Measurements from ENCODE around the gene PCGF3.
"Not testable (repeated sequence)": the region's sequence is repeated elsewhere in the genome, so short reads cannot be mapped to it uniquely, and the experiment has no call there.

Gene PCGF3

GRCh38 chr4:752196-752861 lies 46.7 kb downstream of the PCGF3 start:
- Histone ChIP-seq H3K9me3 (peaks cover 8 to 79% (median 61%) of the 10 kb centered on the region in 3 donors), H3K27me3 (no peaks in the 10 kb centered on the region), H3K36me3 (peaks cover 92 to 97% (median 94%) of the 10 kb centered on the region in 3 donors), H3K4me3 (no peak overlapping the region), H3K4me1 (no peaks in the 10 kb centered on the region), H3K27ac (no peak overlapping the region)
- DNase-seq: no peak
- intact Hi-C loops (cut with DNase I; ENCODE audit: low total_unique reads): no loop called here
- no peak for TF ChIP-seq CTCF (IDR thresholded peaks at IDR 0.05)

- H3K4me1 ChIP-seq; H3K27me3 ChIP-seq; H3K4me3 ChIP-seq; intact Hi-C loops (cut with DNase I; ENCODE audit: low total_unique reads); DNase-seq; H3K27ac ChIP-seq: not testable (repeated sequence)
- Histone ChIP-seq H3K36me3 (peaks cover 94 to 98% (median 95%) of the 10 kb centered on the region in 3 donors), H3K9me3 (peaks cover 8 to 87% (median 64%) of the 10 kb centered on the region in 3 donors)
Observed at GRCh38 chr4:753186-753585, 47.6 kb downstream of the PCGF3 start.

- H3K36me3 ChIP-seq: peaks cover 86 to 88% (median 86%) of the 10 kb centered on the region in 3 donors
- H3K9me3 ChIP-seq: peaks cover 8 to 84% (median 60%) of the 10 kb centered on the region in 3 donors
- intact Hi-C loops (cut with DNase I; ENCODE audit: low total_unique reads): no loop called here
- H3K4me1 ChIP-seq: no peaks in the 10 kb centered on the region
- DNase-seq: no peak
- no peak overlapping the region for H3K27ac ChIP-seq
- no peaks in the 10 kb centered on the region for H3K27me3 ChIP-seq
- no peak overlapping the region for H3K4me3 ChIP-seq
- TF ChIP-seq CTCF (IDR thresholded peaks at IDR 0.05): no peak
Observed at GRCh38 chr4:754221-755120, 48.8 kb downstream of the PCGF3 start.

GRCh38 chr4:757111-757510 lies 51.5 kb downstream of the PCGF3 start:
- H3K27me3 ChIP-seq: no peaks in the 10 kb centered on the region
- intact Hi-C loops (cut with DNase I; ENCODE audit: low total_unique reads): no loop called here
- H3K4me1 ChIP-seq: no peaks in the 10 kb centered on the region
- peaks cover 8 to 79% (median 52%) of the 10 kb centered on the region in 3 donors for H3K9me3 ChIP-seq
- H3K27ac ChIP-seq: no peak overlapping the region
- DNase-seq: no peak
- peaks cover 78 to 82% (median 81%) of the 10 kb centered on the region in 3 donors for H3K36me3 ChIP-seq
- no peak overlapping the region for H3K4me3 ChIP-seq
- TF ChIP-seq CTCF (IDR thresholded peaks at IDR 0.05): no peak

GRCh38 chr4:759810-760209 lies 54.2 kb downstream of the PCGF3 start:
- H3K4me1 ChIP-seq; H3K27ac ChIP-seq; H3K4me3 ChIP-seq; DNase-seq; intact Hi-C loops (cut with DNase I; ENCODE audit: low total_unique reads); H3K27me3 ChIP-seq: not testable (repeated sequence)
- Histone ChIP-seq H3K36me3 (peaks cover 78 to 82% (median 81%) of the 10 kb centered on the region in 3 donors), H3K9me3 (peaks cover 8 to 79% (median 53%) of the 10 kb centered on the region in 3 donors)

GRCh38 chr4:760616-761015 lies 55.0 kb downstream of the PCGF3 start:
- Histone ChIP-seq H3K9me3 (peaks cover 5 to 80% (median 58%) of the 10 kb centered on the region in 3 donors), H3K4me3 (no peak overlapping the region), H3K36me3 (peaks cover 80 to 82% (median 81%) of the 10 kb centered on the region in 3 donors), H3K4me1 (no peaks in the 10 kb centered on the region), H3K27me3 (no peaks in the 10 kb centered on the region), H3K27ac (no peak overlapping the region)
- no peak for TF ChIP-seq CTCF (IDR thresholded peaks at IDR 0.05)
- no peak for DNase-seq
- intact Hi-C loops (cut with DNase I; ENCODE audit: low total_unique reads): no loop called here
